HL-60 (cell line): ENCODE measurements around the gene CLVS2.

Experiments
- DNase-seq, 2 experiments: peaks; one replicate each; pipeline ENCODE4 v3.0.0-alpha.2; 2010 to 2020; ENCODE audit warnings: low read depth in 1 of 2, low spot score in 1 of 2
- H3K27ac ChIP-seq: fragments of 250-450 bp; sonication (Bioruptor Pico); replicated peaks from 2 replicates; pipeline ENCODE4 v1.5.1; 2020; ENCODE audit warnings: mild to moderate bottlenecking, moderate library complexity
- H3K27me3 ChIP-seq: fragments of 250-450 bp; sonication (Bioruptor Pico); 2 replicates; pipeline ENCODE4 v1.5.1; 2021; ENCODE audit warnings: mild to moderate bottlenecking, moderate library complexity; ENCODE audit not compliant: insufficient read depth, poor library complexity, severe bottlenecking
- H3K4me3 ChIP-seq: replicated peaks from 2 replicates; pipeline ENCODE4 v1.5.1; 2011; ENCODE audit warnings: mild to moderate bottlenecking, control low read depth, low read length; ENCODE audit not compliant: insufficient read depth
- GABPA ChIP-seq: IDR thresholded peaks from 2 replicates; pipeline ENCODE4 v1.6.1; 2012; ENCODE audit warnings: low read depth
- POLR2AphosphoS5 ChIP-seq: IDR thresholded peaks from 2 replicates; pipeline ENCODE4 v1.6.1; 2012; ENCODE audit warnings: low read depth
- SPI1 ChIP-seq: IDR thresholded peaks from 2 replicates; pipeline ENCODE4 v1.6.1; 2012; ENCODE audit warnings: low read depth, mild to moderate bottlenecking, borderline replicate concordance
- TF ChIP-seq, protein P1 (sequence below): IDR thresholded peaks from 2 replicates; pipeline ENCODE4 v1.6.1; 2012; ENCODE audit warnings: low read depth; ENCODE audit not compliant: insufficient replicate concordance
- TF ChIP-seq, protein P2 (sequence below): IDR thresholded peaks from one replicate; pipeline ENCODE4 v1.5.1; 2011; ENCODE audit warnings: low read length, control low read depth, inconsistent platforms; ENCODE audit not compliant: insufficient read depth

CLVS2 gene

DNA sequence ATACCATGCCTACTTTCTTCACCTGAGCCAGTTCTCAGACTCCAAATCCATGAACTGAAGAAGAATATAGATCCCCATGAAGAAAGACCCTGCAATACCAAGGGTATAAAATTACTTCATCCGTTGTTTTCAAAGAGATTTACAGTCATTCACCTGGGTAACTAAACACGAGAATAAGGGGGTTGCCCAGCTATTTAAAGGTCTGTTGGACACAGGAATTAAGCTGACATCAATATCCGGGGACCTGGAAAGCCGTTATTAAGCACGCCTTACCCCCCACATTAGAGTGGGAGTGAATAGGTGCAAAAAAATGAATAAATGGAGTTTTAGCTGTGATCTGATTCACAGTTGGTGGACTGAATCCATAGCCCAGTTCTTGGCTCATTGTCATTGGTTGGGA, 28.9 kb downstream of the CLVS2 start:
- Histone ChIP-seq H3K27ac (no peak overlapping the region), H3K27me3 (no peaks in the 10 kb centered on the region), H3K4me3 (no peak overlapping the region)
- TF ChIP-seq, protein P1, sequence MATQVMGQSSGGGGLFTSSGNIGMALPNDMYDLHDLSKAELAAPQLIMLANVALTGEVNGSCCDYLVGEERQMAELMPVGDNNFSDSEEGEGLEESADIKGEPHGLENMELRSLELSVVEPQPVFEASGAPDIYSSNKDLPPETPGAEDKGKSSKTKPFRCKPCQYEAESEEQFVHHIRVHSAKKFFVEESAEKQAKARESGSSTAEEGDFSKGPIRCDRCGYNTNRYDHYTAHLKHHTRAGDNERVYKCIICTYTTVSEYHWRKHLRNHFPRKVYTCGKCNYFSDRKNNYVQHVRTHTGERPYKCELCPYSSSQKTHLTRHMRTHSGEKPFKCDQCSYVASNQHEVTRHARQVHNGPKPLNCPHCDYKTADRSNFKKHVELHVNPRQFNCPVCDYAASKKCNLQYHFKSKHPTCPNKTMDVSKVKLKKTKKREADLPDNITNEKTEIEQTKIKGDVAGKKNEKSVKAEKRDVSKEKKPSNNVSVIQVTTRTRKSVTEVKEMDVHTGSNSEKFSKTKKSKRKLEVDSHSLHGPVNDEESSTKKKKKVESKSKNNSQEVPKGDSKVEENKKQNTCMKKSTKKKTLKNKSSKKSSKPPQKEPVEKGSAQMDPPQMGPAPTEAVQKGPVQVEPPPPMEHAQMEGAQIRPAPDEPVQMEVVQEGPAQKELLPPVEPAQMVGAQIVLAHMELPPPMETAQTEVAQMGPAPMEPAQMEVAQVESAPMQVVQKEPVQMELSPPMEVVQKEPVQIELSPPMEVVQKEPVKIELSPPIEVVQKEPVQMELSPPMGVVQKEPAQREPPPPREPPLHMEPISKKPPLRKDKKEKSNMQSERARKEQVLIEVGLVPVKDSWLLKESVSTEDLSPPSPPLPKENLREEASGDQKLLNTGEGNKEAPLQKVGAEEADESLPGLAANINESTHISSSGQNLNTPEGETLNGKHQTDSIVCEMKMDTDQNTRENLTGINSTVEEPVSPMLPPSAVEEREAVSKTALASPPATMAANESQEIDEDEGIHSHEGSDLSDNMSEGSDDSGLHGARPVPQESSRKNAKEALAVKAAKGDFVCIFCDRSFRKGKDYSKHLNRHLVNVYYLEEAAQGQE, result no peak
- TF ChIP-seq POLR2AphosphoS5, result no peak
- TF ChIP-seq SPI1, result no peak
- DNase-seq, result no peak

DNA sequence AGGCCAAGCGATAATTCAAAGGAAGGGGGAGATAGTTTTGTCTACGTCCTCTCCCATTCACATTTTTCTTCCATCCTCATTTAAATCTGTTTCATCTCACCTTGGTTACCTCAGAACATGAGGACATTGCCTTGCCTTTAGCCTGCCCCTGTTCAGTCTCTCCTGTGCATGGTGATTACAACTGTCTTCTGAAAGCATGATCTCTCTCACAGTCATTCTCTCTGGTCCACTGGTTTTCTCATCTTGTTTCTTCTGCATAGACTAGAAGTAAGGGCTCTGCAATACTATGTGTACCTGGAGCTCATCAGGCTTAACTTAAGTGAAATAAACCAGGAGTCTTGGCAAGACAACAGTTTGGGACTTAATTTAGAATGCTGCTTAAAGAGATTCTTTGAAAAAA, 31.4 kb downstream of the CLVS2 start:
- DNase-seq, result no peak
- Histone ChIP-seq H3K27ac (no peak overlapping the region), H3K27me3 (no peaks in the 10 kb centered on the region), H3K4me3 (no peak overlapping the region)
- TF ChIP-seq, protein P1, result no peak
- no peak for TF ChIP-seq GABPA

DNA sequence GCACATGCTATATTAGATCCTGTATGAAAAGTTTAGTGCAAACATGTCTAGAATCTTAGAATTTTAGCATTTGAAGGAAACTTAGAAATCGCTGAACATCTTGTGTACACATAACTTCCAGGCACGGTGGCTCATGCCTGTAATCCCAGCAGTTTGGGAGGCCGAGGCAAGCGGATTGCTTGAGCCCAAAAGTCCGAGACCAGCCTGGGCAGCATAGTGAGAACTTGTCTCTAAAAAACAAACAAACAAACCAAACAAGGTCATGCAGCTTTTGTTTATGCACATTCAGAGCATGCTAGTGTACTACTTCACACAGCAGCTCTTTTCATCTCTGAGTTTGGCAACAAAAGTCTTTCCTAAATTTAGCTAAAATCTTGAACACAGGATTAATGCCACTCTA, 32.2 kb downstream of the CLVS2 start:
- TF ChIP-seq POLR2AphosphoS5 (no peak), GABPA (no peak), SPI1 (no peak)
- TF ChIP-seq, protein P2, sequence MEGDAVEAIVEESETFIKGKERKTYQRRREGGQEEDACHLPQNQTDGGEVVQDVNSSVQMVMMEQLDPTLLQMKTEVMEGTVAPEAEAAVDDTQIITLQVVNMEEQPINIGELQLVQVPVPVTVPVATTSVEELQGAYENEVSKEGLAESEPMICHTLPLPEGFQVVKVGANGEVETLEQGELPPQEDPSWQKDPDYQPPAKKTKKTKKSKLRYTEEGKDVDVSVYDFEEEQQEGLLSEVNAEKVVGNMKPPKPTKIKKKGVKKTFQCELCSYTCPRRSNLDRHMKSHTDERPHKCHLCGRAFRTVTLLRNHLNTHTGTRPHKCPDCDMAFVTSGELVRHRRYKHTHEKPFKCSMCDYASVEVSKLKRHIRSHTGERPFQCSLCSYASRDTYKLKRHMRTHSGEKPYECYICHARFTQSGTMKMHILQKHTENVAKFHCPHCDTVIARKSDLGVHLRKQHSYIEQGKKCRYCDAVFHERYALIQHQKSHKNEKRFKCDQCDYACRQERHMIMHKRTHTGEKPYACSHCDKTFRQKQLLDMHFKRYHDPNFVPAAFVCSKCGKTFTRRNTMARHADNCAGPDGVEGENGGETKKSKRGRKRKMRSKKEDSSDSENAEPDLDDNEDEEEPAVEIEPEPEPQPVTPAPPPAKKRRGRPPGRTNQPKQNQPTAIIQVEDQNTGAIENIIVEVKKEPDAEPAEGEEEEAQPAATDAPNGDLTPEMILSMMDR, result no peak
- Histone ChIP-seq H3K27me3 (no peaks in the 10 kb centered on the region), H3K4me3 (no peak overlapping the region), H3K27ac (no peak overlapping the region)
- no peak for DNase-seq

DNA sequence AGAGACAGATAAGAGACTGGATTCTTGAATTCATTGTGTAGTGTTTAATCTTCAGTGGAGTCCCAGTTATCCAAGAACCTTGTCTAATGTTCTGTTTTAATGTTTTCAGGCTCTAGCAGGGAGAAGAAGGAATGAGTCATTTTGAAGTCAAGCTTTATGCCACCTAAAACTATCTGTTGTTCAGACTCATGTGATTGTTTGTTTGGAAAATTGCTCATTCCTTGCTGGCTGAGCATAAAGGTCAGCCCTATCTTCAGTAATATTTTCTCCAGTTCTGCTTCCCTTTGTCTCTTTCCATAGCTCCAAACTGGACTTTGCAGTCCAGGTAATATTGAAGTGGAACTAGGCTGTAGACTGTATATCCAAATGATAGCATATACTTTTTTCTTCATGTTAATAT, 34.2 kb downstream of the CLVS2 start:
- Histone ChIP-seq H3K27me3 (no peaks in the 10 kb centered on the region), H3K27ac (no peak overlapping the region), H3K4me3 (no peak overlapping the region)
- no peak for TF ChIP-seq POLR2AphosphoS5
- DNase-seq, result no peak

DNA sequence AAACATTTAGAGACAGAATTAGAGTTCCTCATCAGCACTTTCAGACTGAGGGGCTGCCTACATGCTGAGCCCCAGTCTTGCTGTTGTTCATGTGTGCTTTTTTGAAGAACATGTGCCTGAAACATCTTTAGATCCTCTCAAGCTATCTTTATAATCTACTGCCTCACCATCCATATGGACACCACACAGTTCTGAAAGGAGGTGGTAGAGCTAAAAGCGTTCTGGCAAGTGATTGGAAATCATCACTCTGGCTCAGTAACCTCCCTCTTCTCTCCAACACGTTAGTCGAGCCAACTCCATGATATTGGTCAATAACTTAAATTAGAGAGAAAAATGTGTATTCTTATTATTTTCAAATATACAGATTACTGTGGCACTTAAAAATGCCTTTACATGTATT, 40.6 kb downstream of the CLVS2 start:
- no peak overlapping the region for H3K27ac ChIP-seq
- DNase-seq, result no peak

More for the DNA sequence above, 40.6 kb downstream of the CLVS2 start:
- H3K4me3 ChIP-seq, result no peak overlapping the region
- H3K27me3 ChIP-seq, result no peaks in the 10 kb centered on the region
- TF ChIP-seq, protein P2, result no peak
- TF ChIP-seq, protein P1, result no peak
